ENCODE data around the gene MMP3.

The MMP3 gene

GRCh38 chr11:102794382-102794781 is 49.0 kb downstream of the MMP3 start:
- H3K9me3 ChIP-seq (ENCODE audit: control insufficient read depth, insufficient read depth, low read depth, low read length), result no peaks in the 10 kb centered on the region
- CTCF ChIA-PET, result interaction anchor here (0.6 to 1.5 kb wide), 8 partner anchors 10 to 485 kb away, joined by 3 to 5 read pairs (median 3); no protein-coding TSS in a partner anchor
- H3K4me3 ChIP-seq (ENCODE audit: low read depth, low read length), result no peak overlapping the region
- no peaks in the 10 kb centered on the region for H3K36me3 ChIP-seq (ENCODE audit: control insufficient read depth in 2 of 2, insufficient read depth in 1 of 2, low read length in 2 of 2)
- H3K4me1 ChIP-seq (ENCODE audit: control insufficient read depth, insufficient read depth, low read length), result no peaks in the 10 kb centered on the region
- POLR2A ChIA-PET, result no interaction called here
- H3K27ac ChIP-seq (ENCODE audit: extremely low read depth, low read depth, low read length), result no peak overlapping the region
- TF ChIP-seq SETDB1 (IDR thresholded peaks at IDR 0.05; ENCODE audit: insufficient read length, low read length) (no peak), ZNF501 (tag by site-specific recombination; IDR thresholded peaks at IDR 0.05) (no peak)

- no peaks in the 10 kb centered on the region for H3K4me1 ChIP-seq (ENCODE audit: control insufficient read depth, insufficient read depth, low read length)
- H3K4me3 ChIP-seq (ENCODE audit: low read depth, low read length), result no peak overlapping the region
- no peaks in the 10 kb centered on the region for H3K36me3 ChIP-seq (ENCODE audit: control insufficient read depth in 2 of 2, insufficient read depth in 1 of 2, low read length in 2 of 2)
- no peak overlapping the region for H3K27ac ChIP-seq (ENCODE audit: extremely low read depth, low read depth, low read length)
- TF ChIP-seq ZNF354C (tag by site-specific recombination; IDR thresholded peaks at IDR 0.05; ENCODE audit: borderline replicate concordance, low read depth) (no peak), KLF1 (tag by site-specific recombination; IDR thresholded peaks at IDR 0.05) (peak; percentile 32; the same call in 1 of the 2 replicates), ZNF416 (tag by site-specific recombination; IDR thresholded peaks at IDR 0.05) (no peak), ZNF433 (tag by site-specific recombination; IDR thresholded peaks at IDR 0.05; ENCODE audit: low read depth) (no peak), MYNN (tag by site-specific recombination; IDR thresholded peaks at IDR 0.05; ENCODE audit: borderline replicate concordance) (no peak), ZNF138 (tag by site-specific recombination; IDR thresholded peaks at IDR 0.05; ENCODE audit: borderline replicate concordance) (no peak)
- TF ChIP-seq, protein P1, sequence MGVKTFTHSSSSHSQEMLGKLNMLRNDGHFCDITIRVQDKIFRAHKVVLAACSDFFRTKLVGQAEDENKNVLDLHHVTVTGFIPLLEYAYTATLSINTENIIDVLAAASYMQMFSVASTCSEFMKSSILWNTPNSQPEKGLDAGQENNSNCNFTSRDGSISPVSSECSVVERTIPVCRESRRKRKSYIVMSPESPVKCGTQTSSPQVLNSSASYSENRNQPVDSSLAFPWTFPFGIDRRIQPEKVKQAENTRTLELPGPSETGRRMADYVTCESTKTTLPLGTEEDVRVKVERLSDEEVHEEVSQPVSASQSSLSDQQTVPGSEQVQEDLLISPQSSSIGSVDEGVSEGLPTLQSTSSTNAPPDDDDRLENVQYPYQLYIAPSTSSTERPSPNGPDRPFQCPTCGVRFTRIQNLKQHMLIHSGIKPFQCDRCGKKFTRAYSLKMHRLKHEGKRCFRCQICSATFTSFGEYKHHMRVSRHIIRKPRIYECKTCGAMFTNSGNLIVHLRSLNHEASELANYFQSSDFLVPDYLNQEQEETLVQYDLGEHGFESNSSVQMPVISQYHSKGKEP (tag by site-specific recombination; IDR thresholded peaks at IDR 0.05), result no peak
- H3K9me3 ChIP-seq (ENCODE audit: control insufficient read depth, insufficient read depth, low read depth, low read length), result no peaks in the 10 kb centered on the region
- ChIA-PET CTCF (no interaction called here), POLR2A (no interaction called here)
These were observed 49.6 kb downstream of the MMP3 start for GRCh38 chr11:102793677-102794290.

DNA sequence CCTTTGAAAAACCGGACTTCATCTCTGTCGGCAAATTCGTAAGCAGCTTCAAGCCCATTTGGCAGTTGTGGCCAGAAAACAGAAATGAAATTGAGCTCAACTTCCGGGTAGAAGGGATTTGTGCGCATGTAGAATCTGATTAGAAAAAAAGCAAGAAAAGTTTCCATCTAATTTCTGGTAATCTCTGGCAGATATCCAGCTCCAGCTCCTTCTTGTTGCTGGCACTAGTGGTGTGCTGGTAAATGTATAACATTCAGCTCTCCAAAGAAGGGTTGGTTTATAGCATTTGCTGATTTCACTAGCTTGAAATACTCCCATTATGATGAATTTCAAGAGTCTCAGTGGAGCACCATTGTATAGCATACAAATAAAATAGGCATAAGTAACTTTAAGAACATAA is 50.8 kb downstream of the MMP3 start:
- H3K4me1 ChIP-seq (ENCODE audit: control insufficient read depth, insufficient read depth, low read length), result no peaks in the 10 kb centered on the region
- H3K27ac ChIP-seq (ENCODE audit: extremely low read depth, low read depth, low read length), result no peak overlapping the region
- no peak overlapping the region for H3K4me3 ChIP-seq (ENCODE audit: low read depth, low read length)
- H3K9me3 ChIP-seq (ENCODE audit: control insufficient read depth, insufficient read depth, low read depth, low read length), result no peaks in the 10 kb centered on the region
- ChIA-PET CTCF (interaction anchor here (0.6 to 2.6 kb wide), 5 partner anchors 19 to 296 kb away, joined by 3 to 11 read pairs (median 3); no protein-coding TSS in a partner anchor), POLR2A (no interaction called here)
- no peaks in the 10 kb centered on the region for H3K36me3 ChIP-seq (ENCODE audit: control insufficient read depth in 2 of 2, insufficient read depth in 1 of 2, low read length in 2 of 2)
- TF ChIP-seq ZNF549 (tag by site-specific recombination; IDR thresholded peaks at IDR 0.05) (no peak), ZNF830 (tag by site-specific recombination; IDR thresholded peaks at IDR 0.05; ENCODE audit: low read depth) (no peak), ZNF585B (tag by site-specific recombination; IDR thresholded peaks at IDR 0.05) (no peak), INSM2 (tag by site-specific recombination; IDR thresholded peaks at IDR 0.05) (no peak), GFI1B (tag by site-specific recombination; IDR thresholded peaks at IDR 0.05) (no peak), ZNF341 (tag by site-specific recombination; IDR thresholded peaks at IDR 0.05; ENCODE audit: low read depth) (no peak), ZNF701 (tag by site-specific recombination; IDR thresholded peaks at IDR 0.05) (no peak), BCL11B (tag by site-specific recombination; IDR thresholded peaks at IDR 0.05; ENCODE audit: low read depth) (no peak), ZNF366 (tag by site-specific recombination; conservative IDR thresholded peaks at IDR 0.05) (no peak), SCRT1 (tag by site-specific recombination; IDR thresholded peaks at IDR 0.05; ENCODE audit: borderline replicate concordance) (no peak), ZBTB21 (tag by site-specific recombination; IDR thresholded peaks at IDR 0.05) (no peak)
- TF ChIP-seq, protein P2, sequence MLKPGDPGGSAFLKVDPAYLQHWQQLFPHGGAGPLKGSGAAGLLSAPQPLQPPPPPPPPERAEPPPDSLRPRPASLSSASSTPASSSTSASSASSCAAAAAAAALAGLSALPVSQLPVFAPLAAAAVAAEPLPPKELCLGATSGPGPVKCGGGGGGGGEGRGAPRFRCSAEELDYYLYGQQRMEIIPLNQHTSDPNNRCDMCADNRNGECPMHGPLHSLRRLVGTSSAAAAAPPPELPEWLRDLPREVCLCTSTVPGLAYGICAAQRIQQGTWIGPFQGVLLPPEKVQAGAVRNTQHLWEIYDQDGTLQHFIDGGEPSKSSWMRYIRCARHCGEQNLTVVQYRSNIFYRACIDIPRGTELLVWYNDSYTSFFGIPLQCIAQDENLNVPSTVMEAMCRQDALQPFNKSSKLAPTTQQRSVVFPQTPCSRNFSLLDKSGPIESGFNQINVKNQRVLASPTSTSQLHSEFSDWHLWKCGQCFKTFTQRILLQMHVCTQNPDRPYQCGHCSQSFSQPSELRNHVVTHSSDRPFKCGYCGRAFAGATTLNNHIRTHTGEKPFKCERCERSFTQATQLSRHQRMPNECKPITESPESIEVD (tag by site-specific recombination; IDR thresholded peaks at IDR 0.05), result no peak
- TF ChIP-seq, protein P3, sequence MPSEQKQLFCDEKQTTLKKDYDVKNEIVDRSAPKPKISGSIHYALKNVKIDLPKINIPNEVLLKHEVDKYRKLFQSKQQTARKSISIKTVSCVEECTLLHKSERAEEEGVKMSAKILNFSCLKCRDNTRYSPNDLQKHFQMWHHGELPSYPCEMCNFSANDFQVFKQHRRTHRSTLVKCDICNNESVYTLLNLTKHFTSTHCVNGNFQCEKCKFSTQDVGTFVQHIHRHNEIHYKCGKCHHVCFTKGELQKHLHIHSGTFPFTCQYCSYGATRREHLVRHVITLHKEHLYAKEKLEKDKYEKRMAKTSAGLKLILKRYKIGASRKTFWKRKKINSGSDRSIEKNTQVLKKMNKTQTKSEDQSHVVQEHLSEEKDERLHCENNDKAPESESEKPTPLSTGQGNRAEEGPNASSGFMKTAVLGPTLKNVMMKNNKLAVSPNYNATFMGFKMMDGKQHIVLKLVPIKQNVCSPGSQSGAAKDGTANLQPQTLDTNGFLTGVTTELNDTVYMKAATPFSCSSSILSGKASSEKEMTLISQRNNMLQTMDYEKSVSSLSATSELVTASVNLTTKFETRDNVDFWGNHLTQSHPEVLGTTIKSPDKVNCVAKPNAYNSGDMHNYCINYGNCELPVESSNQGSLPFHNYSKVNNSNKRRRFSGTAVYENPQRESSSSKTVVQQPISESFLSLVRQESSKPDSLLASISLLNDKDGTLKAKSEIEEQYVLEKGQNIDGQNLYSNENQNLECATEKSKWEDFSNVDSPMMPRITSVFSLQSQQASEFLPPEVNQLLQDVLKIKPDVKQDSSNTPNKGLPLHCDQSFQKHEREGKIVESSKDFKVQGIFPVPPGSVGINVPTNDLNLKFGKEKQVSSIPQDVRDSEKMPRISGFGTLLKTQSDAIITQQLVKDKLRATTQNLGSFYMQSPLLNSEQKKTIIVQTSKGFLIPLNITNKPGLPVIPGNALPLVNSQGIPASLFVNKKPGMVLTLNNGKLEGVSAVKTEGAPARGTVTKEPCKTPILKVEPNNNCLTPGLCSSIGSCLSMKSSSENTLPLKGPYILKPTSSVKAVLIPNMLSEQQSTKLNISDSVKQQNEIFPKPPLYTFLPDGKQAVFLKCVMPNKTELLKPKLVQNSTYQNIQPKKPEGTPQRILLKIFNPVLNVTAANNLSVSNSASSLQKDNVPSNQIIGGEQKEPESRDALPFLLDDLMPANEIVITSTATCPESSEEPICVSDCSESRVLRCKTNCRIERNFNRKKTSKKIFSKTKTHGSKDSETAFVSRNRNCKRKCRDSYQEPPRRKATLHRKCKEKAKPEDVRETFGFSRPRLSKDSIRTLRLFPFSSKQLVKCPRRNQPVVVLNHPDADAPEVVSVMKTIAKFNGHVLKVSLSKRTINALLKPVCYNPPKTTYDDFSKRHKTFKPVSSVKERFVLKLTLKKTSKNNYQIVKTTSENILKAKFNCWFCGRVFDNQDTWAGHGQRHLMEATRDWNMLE (tag by site-specific recombination; conservative IDR thresholded peaks at IDR 0.05; ENCODE audit: low read depth), result no peak
